IPS-15b (cell line): ENCODE measurements around the gene ATP9A.

Experiments used
- H3K27me3 ChIP-seq: one replicate; pipeline ENCODE4 v1.6.1; 2013; ENCODE audit warnings: low read length; ENCODE audit not compliant: control insufficient read depth, insufficient read depth
- H3K36me3 ChIP-seq: one replicate; pipeline ENCODE4 v1.6.1; 2013; ENCODE audit warnings: low read length; ENCODE audit not compliant: control insufficient read depth, insufficient read depth
- H3K4me1 ChIP-seq: one replicate; pipeline ENCODE4 v1.6.1; 2013; ENCODE audit warnings: mild to moderate bottlenecking, low read length; ENCODE audit not compliant: control insufficient read depth, insufficient read depth
- H3K4me3 ChIP-seq: one replicate; pipeline ENCODE4 v1.5.1; 2013; ENCODE audit warnings: low read depth, low read length
- H3K9ac ChIP-seq: one replicate; pipeline ENCODE4 v1.6.1; 2013; ENCODE audit warnings: low read depth, mild to moderate bottlenecking, low read length
- H3K9me3 ChIP-seq: one replicate; pipeline ENCODE4 v1.6.1; 2013; ENCODE audit warnings: mild to moderate bottlenecking, low read length; ENCODE audit not compliant: control insufficient read depth, insufficient read depth

ATP9A gene

DNA sequence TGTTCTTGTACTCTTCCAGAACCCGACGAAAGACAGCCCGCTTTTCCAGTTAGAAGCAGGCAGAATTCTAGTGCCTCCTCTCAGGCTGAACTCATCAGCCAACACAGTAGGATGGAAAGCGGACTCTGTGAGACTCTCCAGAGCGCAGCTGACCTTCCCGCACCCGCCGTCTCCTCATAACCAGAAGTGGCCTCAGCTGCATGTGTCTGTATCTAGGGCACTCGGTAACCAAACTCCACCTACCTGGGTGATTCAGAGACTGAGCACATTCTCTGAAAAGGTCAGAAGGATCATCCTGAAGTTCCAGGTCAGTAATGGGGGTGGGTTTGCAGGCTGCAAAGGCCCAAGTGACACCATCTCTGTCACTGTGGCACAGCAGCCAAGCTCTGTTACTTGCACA, 158.9 kb downstream of the ATP9A start:
- H3K4me1 ChIP-seq = no peaks in the 10 kb centered on the region
- H3K4me3 ChIP-seq = no peak overlapping the region
- H3K9ac ChIP-seq = no peak overlapping the region
- no peaks in the 10 kb centered on the region for H3K9me3 ChIP-seq
- no peaks in the 10 kb centered on the region for H3K36me3 ChIP-seq
- H3K27me3 ChIP-seq = no peaks in the 10 kb centered on the region

DNA sequence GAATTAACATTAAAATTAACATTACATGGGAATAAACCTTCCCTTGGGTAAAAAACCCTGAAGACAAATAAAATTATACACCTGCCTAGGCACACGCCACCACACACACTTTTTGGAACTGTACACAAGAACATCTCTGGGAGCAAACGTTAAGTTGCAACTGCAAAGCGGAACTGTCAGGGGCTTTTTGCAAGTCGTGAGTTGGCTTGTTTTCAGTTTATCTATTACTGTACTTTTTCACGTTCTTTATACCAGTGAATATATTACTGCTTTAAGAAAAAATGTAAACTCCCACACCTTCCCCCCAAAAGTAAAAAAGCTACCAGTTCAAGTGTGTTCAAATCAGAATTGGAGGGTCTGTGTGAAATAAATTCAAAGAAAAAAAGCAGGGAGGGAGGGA, 160.1 kb downstream of the ATP9A start:
- H3K27me3 ChIP-seq = no peaks in the 10 kb centered on the region
- H3K9me3 ChIP-seq = no peaks in the 10 kb centered on the region
- no peak overlapping the region for H3K9ac ChIP-seq
- H3K4me1 ChIP-seq = no peaks in the 10 kb centered on the region
- H3K36me3 ChIP-seq = no peaks in the 10 kb centered on the region
- H3K4me3 ChIP-seq = no peak overlapping the region

DNA sequence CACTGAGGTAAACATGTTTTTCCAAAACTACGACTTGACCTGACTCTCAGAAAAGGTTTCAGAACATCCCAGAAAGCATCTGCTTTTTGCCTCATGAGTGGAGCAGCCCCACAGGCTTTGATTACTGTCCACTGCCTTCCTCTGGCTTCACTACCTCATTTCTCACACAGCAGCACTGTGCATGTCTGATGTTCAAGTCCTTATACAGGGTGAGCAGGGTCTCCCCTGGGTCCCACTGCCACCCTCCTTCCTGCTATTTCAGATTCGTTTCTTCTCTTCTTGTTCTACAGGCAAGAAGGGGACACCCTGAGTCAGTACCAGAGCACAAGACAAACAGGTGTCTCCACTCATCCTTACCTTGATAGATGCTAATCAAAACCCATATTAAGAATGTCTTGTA, 161.0 kb downstream of the ATP9A start:
- no peak overlapping the region for H3K9ac ChIP-seq
- H3K4me1 ChIP-seq = no peaks in the 10 kb centered on the region
- H3K9me3 ChIP-seq = no peaks in the 10 kb centered on the region
- no peak overlapping the region for H3K4me3 ChIP-seq
- H3K36me3 ChIP-seq = no peaks in the 10 kb centered on the region
- H3K27me3 ChIP-seq = no peaks in the 10 kb centered on the region

DNA sequence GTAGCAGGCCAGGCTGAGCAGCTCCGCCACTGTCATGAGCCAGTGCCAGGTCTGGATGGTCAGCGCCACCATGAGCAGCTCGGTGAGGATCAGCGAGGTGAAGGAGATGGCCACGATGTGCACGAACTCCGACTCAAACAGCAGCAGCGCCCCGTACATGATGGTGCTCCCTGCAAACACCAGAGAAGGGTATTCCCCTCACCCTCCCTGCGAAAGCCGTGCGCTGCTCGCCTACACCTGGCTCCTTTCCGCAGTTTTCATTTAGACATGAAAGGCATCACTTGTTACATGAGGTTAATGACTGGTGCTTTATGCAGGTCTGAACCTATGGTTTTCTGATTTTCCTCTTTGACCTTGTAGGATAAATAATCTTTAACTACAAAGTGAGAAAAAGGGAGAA, 163.3 kb downstream of the ATP9A start:
- H3K4me1 ChIP-seq = no peaks in the 10 kb centered on the region
- no peak overlapping the region for H3K4me3 ChIP-seq
- no peaks in the 10 kb centered on the region for H3K9me3 ChIP-seq
- no peak overlapping the region for H3K9ac ChIP-seq
- H3K36me3 ChIP-seq = peaks cover 3% of the 10 kb centered on the region
- H3K27me3 ChIP-seq = no peaks in the 10 kb centered on the region

DNA sequence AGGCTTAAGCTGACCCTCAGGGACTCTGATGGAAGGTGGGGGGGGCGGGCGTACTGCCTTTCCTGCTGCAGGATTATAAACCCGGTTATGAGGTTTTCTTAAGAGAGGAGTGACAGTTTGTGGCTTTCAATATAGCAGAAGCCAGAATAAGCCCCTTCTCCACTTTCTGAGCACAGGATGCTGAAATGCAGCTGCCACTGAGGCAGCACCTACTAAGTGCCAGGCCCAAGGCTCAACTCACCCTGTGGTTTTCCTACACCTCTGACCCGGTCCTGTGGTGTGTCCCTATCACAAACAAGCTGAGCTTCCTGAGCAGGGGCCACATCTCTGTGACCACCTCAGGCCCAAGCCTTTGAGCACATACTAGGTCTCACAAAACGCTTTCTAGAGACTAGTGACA, 166.1 kb downstream of the ATP9A start:
- no peaks in the 10 kb centered on the region for H3K9me3 ChIP-seq
- H3K4me1 ChIP-seq = peaks cover 11% of the 10 kb centered on the region
- no peak overlapping the region for H3K4me3 ChIP-seq
- H3K9ac ChIP-seq = no peak overlapping the region
- H3K27me3 ChIP-seq = no peaks in the 10 kb centered on the region
- peaks cover 5% of the 10 kb centered on the region for H3K36me3 ChIP-seq

DNA sequence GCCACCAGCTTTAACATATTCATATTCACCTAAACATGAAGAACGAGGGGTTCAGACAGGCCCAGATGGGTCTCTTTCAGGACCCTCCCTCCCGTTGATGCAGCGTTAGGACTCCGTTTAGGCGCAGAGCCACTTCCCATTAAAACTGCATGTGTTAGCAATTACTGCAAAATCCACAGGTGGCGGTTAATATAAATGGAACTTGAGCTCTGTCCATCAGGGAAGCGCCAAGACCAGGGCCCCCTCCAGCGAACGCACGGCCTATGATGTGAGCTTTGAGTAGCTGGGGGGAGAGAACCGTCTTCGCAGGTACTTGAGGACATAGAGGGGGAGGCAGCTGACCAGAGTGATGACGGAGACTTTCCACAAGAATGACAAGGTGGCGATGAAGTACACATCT, 167.2 kb downstream of the ATP9A start:
- H3K36me3 ChIP-seq = peaks cover 5% of the 10 kb centered on the region
- no peaks in the 10 kb centered on the region for H3K27me3 ChIP-seq
- H3K9me3 ChIP-seq = no peaks in the 10 kb centered on the region
- no peak overlapping the region for H3K9ac ChIP-seq
- H3K4me3 ChIP-seq = no peak overlapping the region
- H3K4me1 ChIP-seq = peaks cover 14% of the 10 kb centered on the region

DNA sequence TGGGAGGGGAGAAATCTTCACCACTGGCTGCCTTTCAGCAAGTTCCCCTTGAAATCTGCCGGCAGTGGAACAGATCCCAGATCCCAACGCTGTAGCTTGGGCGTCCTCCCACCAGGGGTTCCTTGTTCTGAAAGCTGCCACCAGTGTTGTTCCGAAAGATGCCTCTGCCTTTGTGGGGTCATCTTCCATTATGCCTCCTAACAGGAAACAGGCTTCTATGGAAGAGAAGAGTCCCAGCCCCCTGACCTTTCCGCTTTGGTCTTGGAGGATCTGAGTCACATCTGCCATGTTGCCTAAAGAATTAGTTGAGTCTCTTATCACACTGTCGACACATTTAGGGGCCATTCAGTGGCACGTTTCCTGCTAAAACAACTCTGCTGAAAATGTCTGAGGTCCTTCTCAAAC, 168.2 kb downstream of the ATP9A start:
- Histone ChIP-seq H3K4me1 (peaks cover 14% of the 10 kb centered on the region), H3K9ac (no peak overlapping the region), H3K9me3 (no peaks in the 10 kb centered on the region), H3K36me3 (peaks cover 5% of the 10 kb centered on the region), H3K4me3 (no peak overlapping the region), H3K27me3 (no peaks in the 10 kb centered on the region)

DNA sequence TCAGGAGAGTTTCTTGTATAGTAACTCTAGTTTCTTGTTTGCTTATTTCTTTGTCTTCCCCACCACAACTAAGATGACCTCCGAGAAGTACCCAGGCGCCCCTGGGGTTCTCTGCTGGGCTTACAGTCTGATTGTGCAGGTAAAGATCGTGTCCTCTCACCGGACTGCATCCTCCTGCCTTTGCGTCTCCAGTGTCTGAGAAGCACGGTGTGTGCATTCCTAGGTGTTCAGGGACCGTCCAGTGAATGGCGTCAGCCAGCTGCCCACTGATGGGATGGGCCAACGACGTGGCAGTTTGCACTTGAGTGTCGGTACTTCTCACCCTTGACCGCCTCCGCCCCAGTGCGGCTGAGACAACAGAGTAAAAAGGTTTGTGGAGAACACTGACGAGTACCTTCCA, 169.6 kb downstream of the ATP9A start:
- H3K9me3 ChIP-seq = no peaks in the 10 kb centered on the region

DNA sequence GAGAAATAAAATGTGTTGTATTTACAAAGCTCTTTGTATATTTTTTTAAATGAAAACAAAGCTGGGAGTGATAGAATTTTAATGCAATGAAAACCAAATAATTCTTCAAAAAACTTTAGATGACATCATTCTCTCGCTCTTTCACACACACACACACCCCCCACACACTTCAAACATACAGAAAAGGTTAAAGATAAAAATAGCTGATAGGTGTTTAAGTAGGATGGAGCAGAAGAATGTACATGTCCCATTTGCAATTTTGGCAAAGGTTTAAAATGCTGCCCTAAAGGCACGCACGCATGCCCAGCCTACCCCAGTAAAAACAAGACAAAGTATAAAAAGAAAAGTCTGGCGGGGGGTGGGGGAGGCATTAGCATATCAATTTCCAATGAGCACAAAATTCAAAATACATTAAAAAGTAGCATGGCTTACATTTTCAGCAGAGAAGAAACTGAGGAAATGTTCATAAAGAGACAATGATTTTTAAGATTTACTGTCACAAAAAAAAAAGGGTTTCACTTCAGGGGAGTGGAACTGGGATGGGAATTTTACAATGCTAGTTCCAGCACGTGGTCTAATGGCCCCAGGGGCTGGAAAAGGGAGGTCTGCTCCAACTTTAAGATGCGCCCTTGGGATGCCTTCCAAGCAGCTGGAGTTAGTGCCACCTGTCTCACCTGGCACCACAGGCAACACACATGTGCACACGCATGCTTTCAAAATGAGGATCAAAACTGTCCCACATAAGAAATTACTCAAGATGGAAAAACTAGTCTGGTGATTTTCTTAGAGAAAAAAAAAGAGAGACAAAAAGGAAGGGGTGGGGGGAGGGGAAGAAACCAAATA, 170.6 kb downstream of the ATP9A start:
- Histone ChIP-seq H3K27me3 (no peaks in the 10 kb centered on the region), H3K4me3 (no peak overlapping the region), H3K9ac (no peak overlapping the region), H3K4me1 (peaks cover 14% of the 10 kb centered on the region), H3K9me3 (no peaks in the 10 kb centered on the region), H3K36me3 (peaks cover 5% of the 10 kb centered on the region)

More for the DNA sequence above, 169.6 kb downstream of the ATP9A start:
- Histone ChIP-seq H3K4me3 (no peak overlapping the region), H3K9ac (no peak overlapping the region), H3K27me3 (no peaks in the 10 kb centered on the region), H3K36me3 (peaks cover 5% of the 10 kb centered on the region), H3K4me1 (peaks cover 14% of the 10 kb centered on the region)

DNA sequence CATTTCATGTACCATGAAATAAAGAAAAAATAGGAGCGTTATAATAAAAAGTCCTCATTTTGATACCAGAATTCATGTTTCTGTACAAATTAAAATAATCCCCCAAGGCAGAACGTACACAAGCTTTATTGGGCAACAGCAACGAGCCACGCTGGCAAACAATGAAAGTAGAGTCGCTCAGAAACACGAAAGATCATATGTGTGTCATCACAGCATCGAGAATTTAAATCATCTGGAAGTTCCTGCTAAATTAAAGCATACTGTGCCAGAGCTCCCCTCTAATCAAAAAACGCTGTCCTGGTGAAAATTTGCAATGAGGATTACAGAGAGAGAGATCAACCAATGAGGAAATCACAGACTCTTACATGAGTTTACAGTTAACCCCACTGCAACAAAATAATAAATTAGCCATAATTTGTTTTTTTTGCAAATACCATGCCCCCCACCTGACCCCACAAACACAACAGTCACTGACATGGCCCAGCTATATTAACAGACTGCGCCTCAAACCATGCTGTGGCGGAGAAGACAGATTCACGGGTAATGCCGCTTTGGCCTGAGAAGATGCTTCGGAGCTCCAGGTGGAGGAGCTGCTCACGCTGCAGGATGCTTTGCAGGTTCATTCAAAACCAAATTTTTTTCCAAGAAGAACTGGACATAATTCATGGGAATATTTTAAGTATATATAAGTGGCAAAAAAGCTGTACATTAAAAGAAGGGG, 171.4 kb downstream of the ATP9A start:
- Histone ChIP-seq H3K4me1 (peaks cover 14% of the 10 kb centered on the region), H3K9me3 (no peaks in the 10 kb centered on the region), H3K27me3 (no peaks in the 10 kb centered on the region), H3K36me3 (peaks cover 5% of the 10 kb centered on the region), H3K9ac (no peak overlapping the region), H3K4me3 (no peak overlapping the region)

DNA sequence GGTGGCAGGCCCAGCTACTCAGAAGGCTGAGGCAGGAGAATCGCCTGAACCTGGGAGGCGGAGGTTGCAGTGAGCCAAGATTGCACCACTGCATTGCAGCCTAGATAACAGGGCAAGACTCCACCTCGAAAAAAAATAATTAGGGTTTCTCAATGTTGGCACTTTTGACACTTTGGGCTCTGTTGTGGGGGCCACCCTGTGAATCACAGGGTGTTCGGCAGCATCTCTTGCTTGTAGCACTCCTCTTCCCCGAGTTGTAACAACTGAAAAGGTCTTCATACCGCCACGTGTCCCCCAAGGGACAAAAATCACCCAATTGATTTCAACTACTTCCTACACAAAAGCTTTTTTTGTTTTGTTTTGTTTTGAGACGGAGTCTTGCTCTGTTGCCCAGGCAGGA, 172.4 kb downstream of the ATP9A start:
- Histone ChIP-seq H3K4me1 (peaks cover 14% of the 10 kb centered on the region), H3K9me3 (no peaks in the 10 kb centered on the region), H3K36me3 (peaks cover 5% of the 10 kb centered on the region), H3K9ac (no peak overlapping the region), H3K27me3 (no peaks in the 10 kb centered on the region), H3K4me3 (no peak overlapping the region)

DNA sequence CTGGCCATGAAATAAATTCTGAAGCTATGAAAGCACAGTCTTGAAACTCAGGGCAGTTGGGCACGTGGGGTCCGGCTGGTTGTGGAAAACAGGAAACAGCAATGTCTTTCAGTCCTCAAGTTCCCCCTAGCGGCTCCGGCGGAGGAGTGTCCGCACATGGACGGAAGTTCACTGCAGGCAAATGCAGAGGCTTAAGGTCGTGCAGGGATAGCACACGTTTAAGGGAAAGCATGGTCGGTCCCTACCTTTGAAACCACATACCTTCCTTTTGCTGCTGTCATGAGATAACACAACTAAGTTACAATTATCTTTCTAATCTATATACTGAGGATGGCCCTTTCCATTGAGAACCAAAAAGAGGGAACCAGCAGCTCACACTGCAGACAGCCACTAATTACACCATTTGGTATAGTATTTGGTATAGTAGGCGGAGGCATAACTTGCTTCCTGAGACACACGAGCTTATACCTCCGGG, 173.1 kb downstream of the ATP9A start:
- no peak overlapping the region for H3K4me3 ChIP-seq
- no peaks in the 10 kb centered on the region for H3K9me3 ChIP-seq
- no peaks in the 10 kb centered on the region for H3K27me3 ChIP-seq
- H3K9ac ChIP-seq = no peak overlapping the region
- H3K4me1 ChIP-seq = peaks cover 14% of the 10 kb centered on the region
- peaks cover 4% of the 10 kb centered on the region for H3K36me3 ChIP-seq
